ENCODE results near the gene ZAR1L.

Gene ZAR1L

GRCh38 chr13:32334671-32335070 lies 19.5 kb upstream of the ZAR1L start:
- TF ChIP-seq, protein P1, sequence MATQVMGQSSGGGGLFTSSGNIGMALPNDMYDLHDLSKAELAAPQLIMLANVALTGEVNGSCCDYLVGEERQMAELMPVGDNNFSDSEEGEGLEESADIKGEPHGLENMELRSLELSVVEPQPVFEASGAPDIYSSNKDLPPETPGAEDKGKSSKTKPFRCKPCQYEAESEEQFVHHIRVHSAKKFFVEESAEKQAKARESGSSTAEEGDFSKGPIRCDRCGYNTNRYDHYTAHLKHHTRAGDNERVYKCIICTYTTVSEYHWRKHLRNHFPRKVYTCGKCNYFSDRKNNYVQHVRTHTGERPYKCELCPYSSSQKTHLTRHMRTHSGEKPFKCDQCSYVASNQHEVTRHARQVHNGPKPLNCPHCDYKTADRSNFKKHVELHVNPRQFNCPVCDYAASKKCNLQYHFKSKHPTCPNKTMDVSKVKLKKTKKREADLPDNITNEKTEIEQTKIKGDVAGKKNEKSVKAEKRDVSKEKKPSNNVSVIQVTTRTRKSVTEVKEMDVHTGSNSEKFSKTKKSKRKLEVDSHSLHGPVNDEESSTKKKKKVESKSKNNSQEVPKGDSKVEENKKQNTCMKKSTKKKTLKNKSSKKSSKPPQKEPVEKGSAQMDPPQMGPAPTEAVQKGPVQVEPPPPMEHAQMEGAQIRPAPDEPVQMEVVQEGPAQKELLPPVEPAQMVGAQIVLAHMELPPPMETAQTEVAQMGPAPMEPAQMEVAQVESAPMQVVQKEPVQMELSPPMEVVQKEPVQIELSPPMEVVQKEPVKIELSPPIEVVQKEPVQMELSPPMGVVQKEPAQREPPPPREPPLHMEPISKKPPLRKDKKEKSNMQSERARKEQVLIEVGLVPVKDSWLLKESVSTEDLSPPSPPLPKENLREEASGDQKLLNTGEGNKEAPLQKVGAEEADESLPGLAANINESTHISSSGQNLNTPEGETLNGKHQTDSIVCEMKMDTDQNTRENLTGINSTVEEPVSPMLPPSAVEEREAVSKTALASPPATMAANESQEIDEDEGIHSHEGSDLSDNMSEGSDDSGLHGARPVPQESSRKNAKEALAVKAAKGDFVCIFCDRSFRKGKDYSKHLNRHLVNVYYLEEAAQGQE (IDR thresholded peaks at IDR 0.05; ENCODE audit: insufficient read depth in 1 of 2, low read depth in 2 of 2, low read length in 2 of 2) = no peak
- TF ChIP-seq FOXP2 (optimal IDR thresholded peaks at IDR 0.05; ENCODE audit: borderline replicate concordance, extremely low read depth, extremely low read length, insufficient read depth) (no peak), SIN3A (IDR thresholded peaks at IDR 0.05; ENCODE audit: borderline replicate concordance, insufficient read depth, low read length) (no peak), POLR2AphosphoS5 (IDR thresholded peaks at IDR 0.05; ENCODE audit: low read depth, low read length) (no peak), TAF1 (IDR thresholded peaks at IDR 0.05; ENCODE audit: borderline replicate concordance, insufficient read depth, low read length) (no peak)

DNA sequence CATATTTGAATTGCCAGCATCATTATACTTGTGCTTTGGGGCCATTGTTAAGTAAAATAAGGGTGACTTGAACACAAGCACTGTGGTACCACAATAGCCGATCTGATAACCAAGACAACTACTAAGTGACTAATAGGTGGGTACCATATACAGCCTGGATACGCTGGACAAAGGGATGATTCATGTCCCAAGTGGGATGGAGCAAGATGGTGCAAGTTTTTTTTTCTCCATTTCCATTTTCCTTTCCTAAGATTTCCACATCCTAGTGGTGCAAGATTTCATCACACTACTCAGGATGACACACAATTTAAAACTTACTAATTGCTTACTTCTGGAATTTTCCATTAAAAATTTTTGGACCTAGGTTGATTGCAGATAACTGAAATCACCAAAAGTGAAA lies 15.3 kb upstream of the ZAR1L start:
- TF ChIP-seq TAF1 (IDR thresholded peaks at IDR 0.05; ENCODE audit: borderline replicate concordance, insufficient read depth, low read length) = no peak
- TF ChIP-seq, protein P1 (IDR thresholded peaks at IDR 0.05; ENCODE audit: insufficient read depth in 1 of 2, low read depth in 2 of 2, low read length in 2 of 2) = no peak
- no peak for TF ChIP-seq POLR2AphosphoS5 (IDR thresholded peaks at IDR 0.05; ENCODE audit: low read depth, low read length)
- TF ChIP-seq FOXP2 (optimal IDR thresholded peaks at IDR 0.05; ENCODE audit: borderline replicate concordance, extremely low read depth, extremely low read length, insufficient read depth) = no peak
- TF ChIP-seq SIN3A (IDR thresholded peaks at IDR 0.05; ENCODE audit: borderline replicate concordance, insufficient read depth, low read length) = no peak

DNA sequence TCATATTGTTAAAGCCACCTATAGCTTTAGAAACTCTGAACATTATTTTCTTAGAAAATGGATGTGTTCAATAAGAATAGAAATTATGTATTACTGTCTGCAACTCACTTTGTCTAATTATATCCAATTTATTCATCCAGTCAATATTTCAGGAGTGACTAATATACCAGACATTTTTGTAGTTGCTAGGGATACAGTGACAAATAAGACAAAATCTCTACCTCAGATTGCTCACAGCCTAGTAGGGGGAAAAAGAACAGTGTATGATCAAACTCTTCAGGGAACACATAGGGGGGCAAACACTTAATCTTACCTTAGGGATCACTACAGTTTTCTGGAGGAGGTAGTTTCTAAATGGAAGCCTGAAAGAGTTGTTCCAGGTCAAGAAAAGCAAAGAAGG lies 8.7 kb upstream of the ZAR1L start:
- TF ChIP-seq SIN3A (IDR thresholded peaks at IDR 0.05; ENCODE audit: borderline replicate concordance, insufficient read depth, low read length) (no peak), FOXP2 (optimal IDR thresholded peaks at IDR 0.05; ENCODE audit: borderline replicate concordance, extremely low read depth, extremely low read length, insufficient read depth) (no peak), TAF1 (IDR thresholded peaks at IDR 0.05; ENCODE audit: borderline replicate concordance, insufficient read depth, low read length) (no peak), POLR2AphosphoS5 (IDR thresholded peaks at IDR 0.05; ENCODE audit: low read depth, low read length) (no peak)
- TF ChIP-seq, protein P1 (IDR thresholded peaks at IDR 0.05; ENCODE audit: insufficient read depth in 1 of 2, low read depth in 2 of 2, low read length in 2 of 2) = no peak

DNA sequence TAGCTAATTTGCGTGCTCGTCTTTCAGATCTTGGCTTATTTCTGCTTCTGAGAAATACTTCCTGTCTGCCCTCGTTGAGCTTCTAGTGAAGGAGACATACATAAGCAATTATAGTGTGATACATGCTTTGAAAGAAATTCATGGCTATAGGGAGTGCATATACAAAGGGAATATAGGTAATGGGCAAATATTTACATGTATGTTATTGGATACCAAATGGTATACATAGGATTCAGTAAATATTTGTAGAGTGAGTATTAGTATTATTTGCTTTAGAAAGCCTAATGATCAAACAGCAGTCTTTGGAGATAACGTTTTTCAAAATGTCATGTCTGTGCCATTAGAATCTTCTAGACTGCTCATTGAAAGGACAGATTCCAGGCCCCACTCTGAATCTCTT lies 5.4 kb upstream of the ZAR1L start:
- TF ChIP-seq, protein P1 (IDR thresholded peaks at IDR 0.05; ENCODE audit: insufficient read depth in 1 of 2, low read depth in 2 of 2, low read length in 2 of 2) = no peak
- TF ChIP-seq TAF1 (IDR thresholded peaks at IDR 0.05; ENCODE audit: borderline replicate concordance, insufficient read depth, low read length) = no peak
- TF ChIP-seq SIN3A (IDR thresholded peaks at IDR 0.05; ENCODE audit: borderline replicate concordance, insufficient read depth, low read length) = no peak
- no peak for TF ChIP-seq POLR2AphosphoS5 (IDR thresholded peaks at IDR 0.05; ENCODE audit: low read depth, low read length)
- no peak for TF ChIP-seq FOXP2 (optimal IDR thresholded peaks at IDR 0.05; ENCODE audit: borderline replicate concordance, extremely low read depth, extremely low read length, insufficient read depth)
